KG1 (cell line): ENCODE results near the gene KCNJ18.
"Not testable (repeated sequence)": the region's sequence is repeated elsewhere in the genome, so short reads cannot be mapped to it uniquely, and the experiment has no call there.

Source experiments
- DNase-seq: peaks from one replicate; lab custom pipeline; 2025; lab: John Stamatoyannopoulos, UW

KCNJ18 gene

DNA sequence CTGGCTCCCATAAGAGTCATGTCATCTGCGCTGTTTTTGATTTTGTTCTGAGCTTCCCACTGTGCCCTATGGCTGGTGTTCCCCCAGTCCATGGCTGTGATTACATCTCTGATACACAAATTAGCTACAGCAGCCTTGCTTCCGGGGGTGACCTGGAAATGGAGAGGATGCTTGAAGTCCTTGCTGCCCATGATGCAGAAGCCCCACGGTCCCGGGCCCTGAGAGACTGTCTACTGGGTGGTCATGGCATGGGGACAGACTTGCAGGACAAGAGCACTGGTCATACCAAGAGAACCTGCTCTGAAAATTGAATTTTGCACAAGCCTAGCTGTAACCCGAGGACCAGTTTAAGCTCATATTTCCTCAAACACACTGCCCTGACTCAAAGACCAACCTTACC is 38.8 kb downstream of the KCNJ18 start:
- DNase-seq: not testable (repeated sequence)

GRCh38 chr17:21733931-21734330 is 41.6 kb downstream of the KCNJ18 start:
- not testable (repeated sequence) for DNase-seq

DNA sequence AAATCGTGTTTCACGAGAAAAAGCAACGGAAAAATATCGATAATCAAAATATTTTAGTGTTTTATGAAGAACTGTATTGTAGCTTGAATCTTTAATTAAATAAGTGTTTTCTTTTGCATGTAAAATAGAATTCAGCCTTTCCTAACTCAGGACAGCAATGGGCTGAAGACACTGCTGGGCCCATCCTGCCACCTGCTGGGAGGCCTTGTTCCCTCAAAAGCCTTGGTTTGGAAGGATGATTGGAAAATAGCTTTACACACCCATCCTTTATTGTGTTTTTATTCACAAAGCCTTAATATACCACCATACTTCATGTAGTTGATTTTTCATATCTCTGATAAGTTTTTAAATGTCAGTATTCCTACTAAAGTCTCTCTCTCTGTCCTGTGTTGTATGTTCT is 43.5 kb downstream of the KCNJ18 start:
- not testable (repeated sequence) for DNase-seq

DNA sequence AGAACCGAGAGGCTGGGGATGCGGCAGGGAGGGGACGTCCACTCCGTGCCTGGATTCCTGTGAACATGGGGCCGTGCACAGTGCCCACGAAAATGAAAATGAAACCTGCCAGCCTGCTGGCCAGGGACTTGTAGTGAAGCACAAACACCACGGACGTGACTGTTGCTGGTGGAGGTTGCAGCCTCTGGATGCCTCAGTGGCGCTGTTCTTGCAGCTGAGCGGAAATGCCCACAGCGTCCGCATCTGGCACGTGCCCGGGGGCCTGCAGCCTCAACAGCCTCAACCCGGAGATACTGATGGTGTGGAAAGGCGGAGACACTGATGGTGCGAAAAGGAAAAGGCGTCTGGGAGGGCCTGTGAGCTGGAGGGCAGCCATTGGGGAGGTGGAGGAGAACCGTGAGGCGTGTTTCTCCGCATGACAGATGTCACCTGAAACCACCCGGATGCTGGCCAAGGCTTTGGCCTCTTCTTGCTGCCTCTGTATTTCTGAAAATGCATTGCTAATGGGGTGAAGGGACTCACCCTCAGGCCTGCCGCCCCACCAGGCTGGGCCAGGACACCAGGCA is 44.8 kb downstream of the KCNJ18 start:
- not testable (repeated sequence) for DNase-seq

GRCh38 chr17:21738241-21738640 is 45.9 kb downstream of the KCNJ18 start:
- DNase-seq: not testable (repeated sequence)

GRCh38 chr17:21738877-21739474 is 46.7 kb downstream of the KCNJ18 start:
- DNase-seq: not testable (repeated sequence)

GRCh38 chr17:21739485-21739884 is 47.2 kb downstream of the KCNJ18 start:
- DNase-seq: not testable (repeated sequence)

DNA sequence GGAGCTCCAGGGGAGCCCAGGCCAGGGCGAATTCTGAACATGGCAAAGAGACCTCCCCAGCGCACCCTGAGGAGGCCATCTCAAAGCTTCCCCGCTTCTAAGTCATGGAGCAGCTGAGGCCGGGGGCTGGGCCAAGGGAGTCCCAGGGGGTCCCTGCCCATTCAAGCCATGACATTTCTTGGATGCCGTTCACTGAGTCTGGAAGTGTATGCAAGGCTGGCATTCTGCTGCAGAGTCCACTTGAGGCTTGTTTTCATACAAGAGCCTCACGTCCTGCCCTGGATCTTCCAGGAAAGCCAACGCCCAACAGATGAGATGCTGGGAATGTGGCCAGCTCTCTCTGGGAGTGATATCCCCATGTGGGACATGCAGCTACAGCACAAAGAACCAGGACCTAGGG is 48.5 kb downstream of the KCNJ18 start:
- DNase-seq: not testable (repeated sequence)

- not testable (repeated sequence) for DNase-seq
Measured at GRCh38 chr17:21741520-21741919, 49.2 kb downstream of the KCNJ18 start.

GRCh38 chr17:21742326-21742725 is 50.0 kb downstream of the KCNJ18 start:
- DNase-seq: no peak

GRCh38 chr17:21744151-21744550 is 51.8 kb downstream of the KCNJ18 start:
- not testable (repeated sequence) for DNase-seq

DNA sequence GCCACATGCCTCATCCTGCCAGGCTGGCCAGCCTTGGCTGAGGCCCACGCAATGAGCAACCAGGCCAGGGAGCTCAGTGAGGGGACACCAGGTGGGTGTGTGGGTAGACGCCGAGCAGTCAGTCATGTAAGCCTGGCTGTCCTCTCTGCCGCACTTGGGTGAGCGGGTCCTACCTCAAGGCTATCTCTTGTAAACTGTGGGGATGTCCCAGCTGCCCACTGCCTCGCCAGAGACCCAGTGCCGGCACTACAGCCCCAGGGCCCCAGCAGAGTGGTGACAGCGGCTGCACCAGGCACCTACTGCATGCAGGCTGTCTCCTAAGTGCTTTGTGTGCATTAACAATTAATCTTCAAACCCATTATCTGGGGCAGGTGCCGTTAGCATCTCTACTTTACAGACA is 52.3 kb downstream of the KCNJ18 start:
- not testable (repeated sequence) for DNase-seq

DNA sequence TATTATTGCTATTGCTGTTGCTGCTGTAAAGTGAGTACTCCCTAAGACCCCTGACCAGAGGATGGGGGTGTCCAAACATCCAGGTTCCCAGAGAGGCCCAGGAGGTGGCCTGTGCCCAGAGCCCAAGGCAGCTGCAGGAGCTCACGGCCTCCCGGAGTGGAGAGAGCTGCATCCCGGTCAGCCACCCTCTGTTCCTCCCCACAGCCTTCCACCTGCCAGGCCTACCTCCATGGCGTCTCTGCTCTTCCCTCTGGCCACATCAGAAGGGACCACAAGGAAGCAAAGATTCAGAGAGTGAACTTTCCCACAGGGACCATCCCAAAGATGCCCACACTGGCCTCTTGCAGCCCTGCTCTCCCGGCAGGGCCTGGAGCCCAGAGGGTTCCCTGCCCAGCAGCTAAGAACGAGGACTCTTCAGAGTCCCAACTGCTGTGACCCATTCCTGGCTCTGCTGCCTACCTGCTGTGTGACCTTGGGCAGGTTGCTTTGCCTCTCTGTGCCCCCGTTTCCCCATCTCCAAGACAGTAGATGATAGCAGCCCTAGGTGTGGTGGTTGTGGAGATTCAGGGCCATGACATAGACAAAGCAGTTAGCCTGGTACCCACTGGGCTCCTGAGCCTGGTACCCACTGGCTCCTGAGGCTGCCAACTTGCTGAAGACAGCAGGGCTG is 53.2 kb downstream of the KCNJ18 start:
- DNase-seq: not testable (repeated sequence)

- DNase-seq: not testable (repeated sequence)
Measured at GRCh38 chr17:21746415-21746814, 54.1 kb downstream of the KCNJ18 start.

DNA sequence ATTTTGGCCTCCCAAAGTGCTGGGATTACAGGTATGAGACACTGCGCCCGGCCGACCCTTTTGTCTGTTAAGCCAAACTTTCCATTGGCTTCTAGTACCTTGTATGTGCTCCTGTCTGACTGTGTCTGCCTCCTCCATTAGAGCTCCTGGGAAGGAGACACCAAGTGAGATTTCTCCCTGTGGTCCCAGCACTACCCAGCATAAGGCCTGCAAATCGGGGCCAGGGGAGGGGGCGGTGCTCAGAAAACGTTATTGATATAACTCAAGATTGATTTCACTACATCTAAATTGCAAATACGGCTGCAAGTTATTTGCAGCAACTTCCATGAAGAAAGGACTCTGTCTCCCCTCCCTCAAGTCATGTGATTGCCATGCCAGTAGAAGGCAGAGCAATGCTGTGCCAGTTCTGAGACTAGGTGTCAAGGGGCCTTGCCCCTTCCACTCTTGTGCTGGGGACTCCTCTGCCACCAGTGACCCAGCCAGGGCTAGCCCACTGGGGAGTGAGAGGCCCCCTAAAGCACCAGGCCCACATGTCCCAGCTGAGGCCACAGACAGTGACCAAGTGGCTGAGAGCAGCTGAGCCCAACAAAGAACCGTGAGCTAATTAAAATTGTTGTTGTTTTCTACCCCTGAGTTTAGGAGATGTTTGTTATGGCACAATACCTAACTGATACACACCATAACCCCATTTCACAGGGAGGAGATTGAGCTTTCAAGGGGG is 55.0 kb downstream of the KCNJ18 start:
- not testable (repeated sequence) for DNase-seq

- DNase-seq: not testable (repeated sequence)
Measured at GRCh38 chr17:21748686-21749085, 56.4 kb downstream of the KCNJ18 start.

- not testable (repeated sequence) for DNase-seq
Measured at GRCh38 chr17:21749696-21750531, 57.6 kb downstream of the KCNJ18 start.

- not testable (repeated sequence) for DNase-seq
Measured at GRCh38 chr17:21751111-21751510, 58.8 kb downstream of the KCNJ18 start.
